Activated CD4-positive, alpha-beta T cell treated with anti-CD3 and anti-CD28 coated beads for 36 hours (primary cell): ENCODE data around the gene ITPR2. TPM values are rescaled to one million over a fixed set of nuclear protein-coding genes. Genes with fewer than 3 reads are reported as not detected.

Experiments used
- ATAC-seq: fragments of 200-7000 bp; cut with Tn5 transposase; one replicate; pipeline ENCODE4 v1.10.0; 2021; ENCODE audit warnings: mild to moderate bottlenecking, moderate library complexity
- CTCF ChIA-PET: fragments of 350-600 bp; sonication (Branson Sonifier 250); formaldehyde crosslinking; loops from one replicate; lab custom pipeline; 2021; ENCODE audit warnings: antibody characterized with exemption; lab: Charles Lee
- POLR2A ChIA-PET: fragments of 350-600 bp; sonication (Branson Sonifier 250); formaldehyde crosslinking; loops from one replicate; lab custom pipeline; 2021; ENCODE audit warnings: antibody characterized with exemption, inconsistent platforms; lab: Charles Lee
- DNase-seq: peaks from one replicate; pipeline ENCODE4 v3.0.0-alpha.2; 2020
- H3K27ac Mint-ChIP-seq: one replicate; pipeline ENCODE4 v1.8.0; 2021; ENCODE audit warnings: mixed read lengths
- H3K27me3 Mint-ChIP-seq: one replicate; pipeline ENCODE4 v1.8.0; 2021; ENCODE audit warnings: mixed read lengths
- H3K36me3 Mint-ChIP-seq: one replicate; pipeline ENCODE4 v1.8.0; 2021; ENCODE audit warnings: low read depth, mixed read lengths
- H3K4me1 Mint-ChIP-seq: one replicate; pipeline ENCODE4 v1.8.0; 2021; ENCODE audit warnings: mixed read lengths
- H3K4me3 Mint-ChIP-seq: one replicate; pipeline ENCODE4 v1.8.0; 2021; ENCODE audit warnings: mild to moderate bottlenecking, moderate library complexity, mixed read lengths
- H3K9me3 Mint-ChIP-seq: one replicate; pipeline ENCODE4 v1.8.0; 2021; ENCODE audit warnings: low read depth, mixed read lengths
- intact Hi-C, 2 experiments: fragments of 100-400 bp; cut with DNase I in 1 of 2; cut with micrococcal nuclease in 1 of 2; formaldehyde crosslinking; loops; one replicate each; pipeline versions ENCODE4 v1.14.2 to v1.15.1; 2022 to 2024; cut with DNase I, micrococcal nuclease
- total RNA-seq, 2 experiments: library from RNA; stranded (reverse); gene quantifications; one replicate each; pipeline ENCODE4 v1.2.3, GENCODE V29; 2021

ITPR2 gene
- total RNA-seq, 2 experiments from 2014 or later, result 27.3 to 28.6 TPM

- Mint-ChIP-seq H3K27ac (no peak overlapping the region), H3K9me3 (no peaks in the 10 kb centered on the region), H3K4me1 (peaks cover 2% of the 10 kb centered on the region), H3K4me3 (no peak overlapping the region), H3K36me3 (peaks cover 13% of the 10 kb centered on the region), H3K27me3 (no peaks in the 10 kb centered on the region)
- ATAC-seq (no peak), DNase-seq (no peak)
- CTCF ChIA-PET, result no interaction called here
- intact Hi-C loops, result no loop called here
- POLR2A ChIA-PET, result no interaction called here
Observed at GRCh38 chr12:26636710-26637328, 196.2 kb downstream of the ITPR2 start.

- intact Hi-C loops, result no loop called here
- CTCF ChIA-PET, result interaction anchor here (0.6 to 1.5 kb wide), 4 partner anchors 10 to 193 kb away, joined by 3 to 4 read pairs (median 3); no protein-coding TSS in a partner anchor
- Mint-ChIP-seq H3K27ac (no peak overlapping the region), H3K4me1 (peaks cover 2% of the 10 kb centered on the region), H3K36me3 (peaks cover 12% of the 10 kb centered on the region), H3K27me3 (no peaks in the 10 kb centered on the region), H3K9me3 (no peaks in the 10 kb centered on the region), H3K4me3 (no peak overlapping the region)
- DNase-seq, result peak; percentile 30
- POLR2A ChIA-PET, result no interaction called here
- ATAC-seq, result no peak
Observed at GRCh38 chr12:26633591-26634210, 199.3 kb downstream of the ITPR2 start.

DNA sequence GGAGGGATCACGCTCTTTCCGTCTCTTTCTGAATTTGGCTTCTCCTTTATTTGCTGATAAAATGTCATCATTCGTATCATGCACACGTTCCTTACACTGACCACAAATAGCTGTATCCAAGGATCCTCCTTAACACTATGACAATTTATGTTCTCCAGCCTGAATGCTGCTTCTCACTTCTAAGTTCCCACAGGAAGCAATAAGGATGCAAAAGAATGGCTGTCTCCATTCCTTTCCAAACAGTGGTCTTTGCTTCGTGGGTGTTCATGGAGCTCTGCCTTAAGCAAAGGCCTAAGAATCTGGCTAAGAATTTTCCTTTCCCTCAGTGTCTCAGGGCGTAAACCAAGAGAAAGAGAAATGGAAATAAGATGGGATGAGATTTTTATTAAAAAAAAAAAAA lies 200.2 kb downstream of the ITPR2 start:
- DNase-seq (no peak), ATAC-seq (no peak)
- peaks cover 12% of the 10 kb centered on the region for H3K36me3 Mint-ChIP-seq
- ChIA-PET CTCF (interaction anchor here (0.5 to 1.0 kb wide), 6 partner anchors 9 to 218 kb away, joined by 3 to 4 read pairs (median 3); no protein-coding TSS in a partner anchor), POLR2A (no interaction called here)
- H3K4me1 Mint-ChIP-seq, result no peaks in the 10 kb centered on the region
- H3K27me3 Mint-ChIP-seq, result no peaks in the 10 kb centered on the region
- no peak overlapping the region for H3K27ac Mint-ChIP-seq
- H3K4me3 Mint-ChIP-seq, result no peak overlapping the region
- intact Hi-C loops, result no loop called here
- H3K9me3 Mint-ChIP-seq, result no peaks in the 10 kb centered on the region

DNA sequence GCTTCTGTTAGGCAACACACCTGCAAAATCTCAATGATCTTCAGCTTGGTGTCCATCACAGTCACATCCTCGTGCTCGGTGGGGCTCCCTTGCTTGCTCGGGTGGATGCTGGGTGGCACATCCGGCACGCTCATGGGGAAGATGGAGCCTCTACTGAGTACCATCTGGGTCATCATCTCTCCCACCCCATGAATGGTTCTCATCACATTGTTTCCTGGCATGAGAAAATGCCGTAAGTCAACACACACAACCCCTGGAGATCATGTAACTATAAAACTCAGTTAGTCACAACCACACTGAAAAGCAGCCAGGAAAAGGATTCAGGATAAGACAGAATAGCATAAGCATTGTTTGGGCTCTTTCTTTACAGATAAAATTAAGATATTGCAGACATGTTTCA lies 201.1 kb downstream of the ITPR2 start:
- no peak for ATAC-seq
- Mint-ChIP-seq H3K36me3 (peaks cover 18% of the 10 kb centered on the region), H3K4me1 (no peaks in the 10 kb centered on the region), H3K27me3 (no peaks in the 10 kb centered on the region), H3K9me3 (no peaks in the 10 kb centered on the region), H3K4me3 (no peak overlapping the region), H3K27ac (no peak overlapping the region)
- CTCF ChIA-PET, result interaction anchor here (0.9 to 1.4 kb wide), 3 partner anchors 8 to 70 kb away, joined by 3 to 4 read pairs (median 4); no protein-coding TSS in a partner anchor
- intact Hi-C loops, result no loop called here
- no peak for DNase-seq
- POLR2A ChIA-PET, result no interaction called here

DNA sequence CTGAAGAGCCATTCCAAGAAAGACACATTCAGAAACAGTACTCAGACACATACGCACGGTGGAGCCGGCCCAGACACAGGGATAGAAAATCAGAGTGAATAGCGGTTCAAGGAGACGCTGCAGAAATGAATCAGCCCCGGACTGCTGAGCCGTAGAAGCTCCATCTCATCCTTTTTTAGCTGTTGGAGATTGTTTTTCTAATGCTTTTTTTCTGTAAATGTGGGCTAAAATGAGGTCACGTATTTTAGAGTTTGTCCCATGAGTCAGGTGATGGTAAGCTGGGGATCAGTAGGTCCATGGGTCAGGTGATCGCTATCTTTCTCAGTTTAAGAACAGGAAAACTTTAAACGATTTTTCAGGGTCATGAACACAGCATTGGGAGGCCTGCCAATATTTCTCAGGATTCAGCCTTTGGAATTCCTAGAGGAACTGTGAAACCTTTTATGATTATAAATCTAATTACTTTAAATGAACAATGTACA lies 202.4 kb downstream of the ITPR2 start:
- ChIA-PET POLR2A (no interaction called here), CTCF (interaction anchor here (1.4 kb wide), 1 partner anchor 71 kb away, joined by 4 read pairs; no protein-coding TSS in a partner anchor)
- Mint-ChIP-seq H3K27me3 (no peaks in the 10 kb centered on the region), H3K9me3 (no peaks in the 10 kb centered on the region), H3K27ac (no peak overlapping the region), H3K36me3 (peaks cover 21% of the 10 kb centered on the region), H3K4me1 (no peaks in the 10 kb centered on the region), H3K4me3 (no peak overlapping the region)
- ATAC-seq, result no peak
- no peak for DNase-seq
- intact Hi-C loops, result no loop called here

DNA sequence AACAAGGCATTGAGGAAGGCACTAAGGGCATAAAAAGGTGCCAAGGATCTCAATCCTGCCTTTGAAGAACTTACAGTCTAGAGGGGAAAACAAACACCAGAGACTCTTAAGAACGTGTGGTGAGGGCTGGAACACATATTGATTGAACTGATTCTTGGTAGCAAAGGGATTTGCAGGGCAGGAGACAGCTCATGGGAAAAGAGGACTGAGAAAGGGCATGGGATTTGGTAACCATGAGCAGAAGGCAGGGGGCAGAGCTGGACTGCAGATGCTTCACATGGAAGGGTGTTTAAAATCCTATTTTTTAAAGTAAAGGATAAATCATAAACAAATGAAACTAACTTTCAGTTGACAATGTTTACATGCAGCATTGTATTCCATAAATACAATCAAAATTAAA lies 203.1 kb downstream of the ITPR2 start:
- H3K27me3 Mint-ChIP-seq, result no peaks in the 10 kb centered on the region
- no peaks in the 10 kb centered on the region for H3K4me1 Mint-ChIP-seq
- ATAC-seq (no peak), DNase-seq (no peak)
- peaks cover 23% of the 10 kb centered on the region for H3K36me3 Mint-ChIP-seq
- H3K27ac Mint-ChIP-seq, result no peak overlapping the region
- H3K4me3 Mint-ChIP-seq, result no peak overlapping the region
- ChIA-PET POLR2A (no interaction called here), CTCF (interaction anchor here (0.6 to 1.2 kb wide), 2 partner anchors 44 to 72 kb away, joined by 3 read pairs; no protein-coding TSS in a partner anchor)
- intact Hi-C loops, result no loop called here
- no peaks in the 10 kb centered on the region for H3K9me3 Mint-ChIP-seq

DNA sequence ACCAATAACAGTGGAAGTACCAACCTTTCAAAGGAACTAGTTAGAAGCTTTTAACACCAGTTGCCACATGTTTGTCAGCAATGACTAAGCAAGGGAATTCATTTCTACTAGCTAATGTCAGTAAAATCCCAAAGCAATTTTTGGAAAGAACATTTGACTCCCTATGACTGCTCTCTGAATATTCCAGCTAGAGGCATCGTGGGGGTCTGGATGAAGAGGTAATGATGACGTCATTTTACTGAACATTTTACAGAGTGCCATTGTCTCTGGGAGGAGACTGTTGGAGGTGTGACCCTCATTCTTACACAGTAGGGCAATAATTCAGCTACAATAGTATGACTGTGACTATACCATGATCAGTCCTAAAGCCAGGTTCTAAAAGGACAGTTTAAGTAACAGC lies 204.8 kb downstream of the ITPR2 start:
- ATAC-seq, result no peak
- H3K4me1 Mint-ChIP-seq, result no peaks in the 10 kb centered on the region
- DNase-seq, result no peak
- no peak overlapping the region for H3K27ac Mint-ChIP-seq
- ChIA-PET CTCF (no interaction called here), POLR2A (no interaction called here)
- H3K27me3 Mint-ChIP-seq, result no peaks in the 10 kb centered on the region
- intact Hi-C loops, result no loop called here
- peaks cover 27% of the 10 kb centered on the region for H3K36me3 Mint-ChIP-seq
- H3K9me3 Mint-ChIP-seq, result no peaks in the 10 kb centered on the region
- H3K4me3 Mint-ChIP-seq, result no peak overlapping the region

- Mint-ChIP-seq H3K27ac (no peak overlapping the region), H3K27me3 (no peaks in the 10 kb centered on the region), H3K4me1 (no peaks in the 10 kb centered on the region), H3K9me3 (no peaks in the 10 kb centered on the region), H3K36me3 (peaks cover 27% of the 10 kb centered on the region), H3K4me3 (no peak overlapping the region)
- ChIA-PET POLR2A (no interaction called here), CTCF (no interaction called here)
- DNase-seq (no peak), ATAC-seq (no peak)
- intact Hi-C loops, result no loop called here
Observed at GRCh38 chr12:26627335-26627734, 205.7 kb downstream of the ITPR2 start.

GRCh38 chr12:26623136-26623535 lies 209.9 kb downstream of the ITPR2 start:
- ATAC-seq (peak; percentile 65), DNase-seq (peak; percentile 14)
- H3K36me3 Mint-ChIP-seq, result peaks cover 34% of the 10 kb centered on the region
- H3K27me3 Mint-ChIP-seq, result no peaks in the 10 kb centered on the region
- ChIA-PET POLR2A (no interaction called here), CTCF (interaction anchor here (0.9 kb wide), 1 partner anchor 29 kb away, joined by 3 read pairs; no protein-coding TSS in a partner anchor)
- no peaks in the 10 kb centered on the region for H3K4me1 Mint-ChIP-seq
- no peak overlapping the region for H3K27ac Mint-ChIP-seq
- intact Hi-C loops, result no loop called here
- H3K9me3 Mint-ChIP-seq, result no peaks in the 10 kb centered on the region
- no peak overlapping the region for H3K4me3 Mint-ChIP-seq

- H3K4me3 Mint-ChIP-seq, result no peak overlapping the region
- no peaks in the 10 kb centered on the region for H3K27me3 Mint-ChIP-seq
- no peaks in the 10 kb centered on the region for H3K9me3 Mint-ChIP-seq
- H3K4me1 Mint-ChIP-seq, result no peaks in the 10 kb centered on the region
- intact Hi-C loops, result no loop called here
- no peak overlapping the region for H3K27ac Mint-ChIP-seq
- H3K36me3 Mint-ChIP-seq, result peaks cover 33% of the 10 kb centered on the region
- DNase-seq, result no peak
- ChIA-PET POLR2A (interaction anchor here (0.6 kb wide), 1 partner anchor 42 kb away, joined by 4 read pairs; no protein-coding TSS in a partner anchor), CTCF (interaction anchor here (0.9 kb wide), 1 partner anchor 30 kb away, joined by 3 read pairs; no protein-coding TSS in a partner anchor)
- ATAC-seq, result no peak
Observed at GRCh38 chr12:26622601-26623000, 210.4 kb downstream of the ITPR2 start.

DNA sequence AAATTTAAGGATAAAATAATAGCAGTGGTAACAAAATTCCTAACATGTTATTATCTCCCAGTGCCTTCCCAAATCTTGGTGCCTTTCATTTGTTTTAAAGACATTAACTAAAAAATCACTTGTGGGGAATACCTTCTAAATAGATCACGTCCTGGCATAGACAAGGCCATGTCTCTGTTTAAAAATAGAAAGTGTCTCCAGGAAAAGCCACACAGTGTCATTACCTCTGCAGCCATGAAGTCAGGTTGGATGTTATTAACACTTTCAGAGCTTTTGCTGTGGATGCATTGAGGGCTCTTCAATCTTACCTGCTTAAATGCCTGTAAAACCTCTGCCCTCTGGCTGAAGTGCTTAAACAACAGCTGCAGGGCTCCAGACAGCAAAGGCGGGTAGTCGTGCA lies 211.1 kb downstream of the ITPR2 start:
- H3K9me3 Mint-ChIP-seq, result no peaks in the 10 kb centered on the region
- ATAC-seq (no peak), DNase-seq (no peak)
- no peak overlapping the region for H3K27ac Mint-ChIP-seq
- CTCF ChIA-PET, result no interaction called here
- no peaks in the 10 kb centered on the region for H3K4me1 Mint-ChIP-seq
- intact Hi-C loops, result no loop called here
- H3K27me3 Mint-ChIP-seq, result no peaks in the 10 kb centered on the region
- H3K4me3 Mint-ChIP-seq, result no peak overlapping the region
- POLR2A ChIA-PET, result interaction anchor here (0.6 kb wide), 1 partner anchor 41 kb away, joined by 4 read pairs; no protein-coding TSS in a partner anchor
- H3K36me3 Mint-ChIP-seq, result peaks cover 28% of the 10 kb centered on the region

DNA sequence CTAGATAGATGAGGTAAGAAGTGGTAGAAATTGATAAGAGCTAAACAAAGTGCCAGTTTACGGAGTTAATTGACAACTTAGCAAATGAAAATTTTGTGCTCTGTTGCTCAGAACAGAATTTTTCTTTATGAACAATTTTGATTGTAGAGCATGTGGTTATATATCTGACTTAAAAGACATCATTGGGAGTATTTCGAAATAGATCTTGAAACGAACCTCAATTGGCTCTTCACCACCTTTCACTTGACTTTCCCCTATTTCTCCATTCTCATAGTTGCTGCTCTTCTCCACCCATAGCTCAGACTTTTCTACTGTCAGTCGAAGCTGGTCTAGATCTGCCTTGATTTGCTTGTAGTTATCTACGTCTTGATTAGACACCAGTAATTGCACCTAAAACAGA lies 212.1 kb downstream of the ITPR2 start:
- no peaks in the 10 kb centered on the region for H3K4me1 Mint-ChIP-seq
- H3K36me3 Mint-ChIP-seq, result peaks cover 22% of the 10 kb centered on the region
- intact Hi-C loops, result no loop called here
- DNase-seq, result no peak
- H3K27me3 Mint-ChIP-seq, result no peaks in the 10 kb centered on the region
- ATAC-seq, result no peak
- no peak overlapping the region for H3K27ac Mint-ChIP-seq
- no peaks in the 10 kb centered on the region for H3K9me3 Mint-ChIP-seq
- H3K4me3 Mint-ChIP-seq, result no peak overlapping the region
- ChIA-PET POLR2A (no interaction called here), CTCF (no interaction called here)
